ENCODE data around the gene PURB. TPM values are rescaled to one million over a fixed set of nuclear protein-coding genes. Genes with fewer than 3 reads are reported as not detected.

Gene PURB
- polyA plus RNA-seq, 1 donor (not counting 4 experiments of a cell fraction or from before 2014, with no cell fraction given): 7.7 TPM

- Histone ChIP-seq H3K36me3 (ENCODE audit: control insufficient read depth in 2 of 2, extremely low read depth in 1 of 2, insufficient read depth in 2 of 2, low read length in 2 of 2) (no peaks in the 10 kb centered on the region), H4K20me1 (ENCODE audit: control insufficient read depth, extremely low read depth, insufficient read depth, low read length) (no peaks in the 10 kb centered on the region), H3K27ac (ENCODE audit: control insufficient read depth, insufficient read depth, low read length) (peak within 1 kb of the TSS; percentile 94), H3K27me3 (ENCODE audit: control insufficient read depth, extremely low read depth, insufficient read depth, low read length) (no peaks in the 10 kb centered on the region), H2AFZ (ENCODE audit: control insufficient read depth, low read length) (peak within 1 kb of the TSS; percentile 99), H3K4me3 (ENCODE audit: control insufficient read depth in 2 of 3, extremely low read depth in 1 of 3, insufficient read depth in 2 of 3, low read depth in 1 of 3, low read length in 3 of 3) (peak within 1 kb of the TSS; percentile 69 to 96 (median 80)), H3K4me2 (ENCODE audit: control insufficient read depth, extremely low read depth, insufficient read depth, low read depth, low read length) (peak within 1 kb of the TSS; percentile 92), H3K79me2 (ENCODE audit: control insufficient read depth, insufficient read depth, low read length) (peaks cover 45% of the 10 kb centered on the region), H3K9me3 (ENCODE audit: control insufficient read depth, low read depth, low read length) (no peaks in the 10 kb centered on the region), H3K9me1 (ENCODE audit: control insufficient read depth, extremely low read depth, insufficient read depth, low read length) (no peaks in the 10 kb centered on the region), H3K9ac (ENCODE audit: control insufficient read depth, extremely low read depth, insufficient read depth, low read length) (peak within 1 kb of the TSS; percentile 91), H3K4me1 (ENCODE audit: control insufficient read depth, extremely low read depth, insufficient read depth, low read length) (peaks cover 12% of the 10 kb centered on the region)
- dilution Hi-C loops (cut with MboI; ENCODE audit: extremely low pct_ligation_motif_present, low sequenced_read_pairs): no loop called here
- DNase-seq (ENCODE audit: low read depth, low spot score): peak; percentile 98
- no peak for FAIRE-seq
- TF ChIP-seq EZH2 (IDR thresholded peaks at IDR 0.05; ENCODE audit: low read length) (no peak), CTCF (optimal IDR thresholded peaks at IDR 0.05 in 1 of 3, IDR thresholded peaks at IDR 0.05 in 1 of 3, conservative IDR thresholded peaks at IDR 0.05 in 1 of 3; ENCODE audit: extremely low read depth in 1 of 3, insufficient read depth in 2 of 3, low read length in 3 of 3) (no peak)
Measured at GRCh38 chr7:44847920-44848634, 37.3 kb downstream of the PURB start, which contains the start of gene H2AZ2. H2AZ2 (minus strand) TSS chr7:44848087; CDS start chr7:44847971, 116 bp downstream.

GRCh38 chr7:44847509-44847919 is 37.8 kb downstream of the PURB start:
- peaks cover 12% of the 10 kb centered on the region for H3K4me1 ChIP-seq (ENCODE audit: control insufficient read depth, extremely low read depth, insufficient read depth, low read length)
- FAIRE-seq (peak; percentile 52), DNase-seq (ENCODE audit: low read depth, low spot score) (no peak)
- H3K4me2 ChIP-seq (ENCODE audit: control insufficient read depth, extremely low read depth, insufficient read depth, low read depth, low read length): peak overlapping the region; percentile 81
- no peaks in the 10 kb centered on the region for H3K9me1 ChIP-seq (ENCODE audit: control insufficient read depth, extremely low read depth, insufficient read depth, low read length)
- no peak for TF ChIP-seq EZH2 (IDR thresholded peaks at IDR 0.05; ENCODE audit: low read length)
- peak; percentile 68 to 94 (median 78) for TF ChIP-seq CTCF (optimal IDR thresholded peaks at IDR 0.05 in 1 of 3, IDR thresholded peaks at IDR 0.05 in 1 of 3, conservative IDR thresholded peaks at IDR 0.05 in 1 of 3; ENCODE audit: extremely low read depth in 1 of 3, insufficient read depth in 2 of 3, low read length in 3 of 3)
- dilution Hi-C loops (cut with MboI; ENCODE audit: extremely low pct_ligation_motif_present, low sequenced_read_pairs): no loop called here
- peak overlapping the region; percentile 89 for H3K9ac ChIP-seq (ENCODE audit: control insufficient read depth, extremely low read depth, insufficient read depth, low read length)
- no peaks in the 10 kb centered on the region for H3K36me3 ChIP-seq (ENCODE audit: control insufficient read depth in 2 of 2, extremely low read depth in 1 of 2, insufficient read depth in 2 of 2, low read length in 2 of 2)
- peak overlapping the region; percentile 53 to 96 (median 75) for H3K4me3 ChIP-seq (ENCODE audit: control insufficient read depth in 2 of 3, extremely low read depth in 1 of 3, insufficient read depth in 2 of 3, low read depth in 1 of 3, low read length in 3 of 3)
- H3K79me2 ChIP-seq (ENCODE audit: control insufficient read depth, insufficient read depth, low read length): peaks cover 49% of the 10 kb centered on the region
- peak overlapping the region; percentile 94 for H2AFZ ChIP-seq (ENCODE audit: control insufficient read depth, low read length)
- H4K20me1 ChIP-seq (ENCODE audit: control insufficient read depth, extremely low read depth, insufficient read depth, low read length): no peaks in the 10 kb centered on the region
- H3K27me3 ChIP-seq (ENCODE audit: control insufficient read depth, extremely low read depth, insufficient read depth, low read length): no peaks in the 10 kb centered on the region
- H3K27ac ChIP-seq (ENCODE audit: control insufficient read depth, insufficient read depth, low read length): peak overlapping the region; percentile 86
- H3K9me3 ChIP-seq (ENCODE audit: control insufficient read depth, low read depth, low read length): no peaks in the 10 kb centered on the region
